ENCODE measurements around the gene PCDH9.

Gene PCDH9

DNA sequence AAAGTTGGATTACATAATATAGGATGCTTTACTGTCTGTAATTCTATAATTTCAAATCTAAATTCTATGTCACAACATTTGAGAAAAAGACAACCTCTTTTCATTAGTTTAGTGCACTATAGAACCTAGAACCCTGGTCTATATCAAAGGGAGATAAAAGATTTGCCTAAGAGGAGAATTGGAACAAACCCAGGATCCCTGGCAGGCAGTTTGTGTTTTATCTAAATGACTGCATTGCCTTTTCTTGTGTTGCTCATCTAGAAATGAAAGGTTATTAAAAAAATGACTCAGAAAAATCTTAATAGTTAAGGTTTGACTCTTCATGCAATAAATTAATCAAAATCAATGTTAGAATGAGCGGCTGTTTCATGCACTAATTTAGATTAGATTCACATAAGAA lies 96.7 kb downstream of the PCDH9 start:
- H3K9ac ChIP-seq (ENCODE audit: low read depth in 1 of 2, low read length in 2 of 2) = no peak overlapping the region
- H3K27me3 ChIP-seq (ENCODE audit: control insufficient read depth in 1 of 2, insufficient read depth in 2 of 2, low read length in 2 of 2) = no peaks in the 10 kb centered on the region
- no peaks in the 10 kb centered on the region for H3K4me1 ChIP-seq (ENCODE audit: control insufficient read depth in 1 of 2, insufficient read depth in 2 of 2, low read length in 2 of 2)
- no peaks in the 10 kb centered on the region for H3K36me3 ChIP-seq (ENCODE audit: control insufficient read depth in 1 of 2, insufficient read depth in 2 of 2, low read length in 2 of 2)
- H3K4me3 ChIP-seq (ENCODE audit: low read depth in 1 of 2, low read length in 2 of 2) = no peak overlapping the region
- H3K9me3 ChIP-seq (ENCODE audit: control insufficient read depth in 1 of 2, low read length in 2 of 2) = no peaks in the 10 kb centered on the region
- no peak overlapping the region for H3K27ac ChIP-seq (ENCODE audit: low read depth, low read length)

DNA sequence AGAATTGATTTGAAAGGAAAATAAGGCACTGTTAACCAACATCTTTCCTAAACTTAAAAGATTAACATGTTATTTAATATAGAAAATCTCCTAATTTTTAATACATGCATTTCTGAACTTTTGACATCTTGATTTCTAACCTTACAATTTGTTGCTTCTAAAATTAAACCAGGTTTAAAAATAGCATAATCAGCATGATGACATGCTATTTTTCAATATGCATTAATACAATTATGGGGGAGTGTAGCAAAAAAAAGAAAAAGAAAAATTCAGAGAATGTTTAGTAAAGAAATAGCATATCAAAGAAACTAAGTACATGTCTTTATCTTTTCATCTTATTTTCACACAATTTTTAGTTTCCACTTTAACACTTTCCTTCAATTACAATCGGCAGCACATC lies 98.7 kb downstream of the PCDH9 start:
- Histone ChIP-seq H3K27ac (ENCODE audit: low read depth, low read length) (no peak overlapping the region), H3K27me3 (ENCODE audit: control insufficient read depth in 1 of 2, insufficient read depth in 2 of 2, low read length in 2 of 2) (no peaks in the 10 kb centered on the region), H3K9me3 (ENCODE audit: control insufficient read depth in 1 of 2, low read length in 2 of 2) (no peaks in the 10 kb centered on the region), H3K36me3 (ENCODE audit: control insufficient read depth in 1 of 2, insufficient read depth in 2 of 2, low read length in 2 of 2) (no peaks in the 10 kb centered on the region), H3K9ac (ENCODE audit: low read depth in 1 of 2, low read length in 2 of 2) (no peak overlapping the region), H3K4me3 (ENCODE audit: low read depth in 1 of 2, low read length in 2 of 2) (no peak overlapping the region), H3K4me1 (ENCODE audit: control insufficient read depth in 1 of 2, insufficient read depth in 2 of 2, low read length in 2 of 2) (no peaks in the 10 kb centered on the region)

GRCh38 chr13:67130444-67130843 lies 99.7 kb downstream of the PCDH9 start:
- no peak overlapping the region for H3K9ac ChIP-seq (ENCODE audit: low read depth in 1 of 2, low read length in 2 of 2)
- no peak overlapping the region for H3K4me3 ChIP-seq (ENCODE audit: low read depth in 1 of 2, low read length in 2 of 2)
- no peak overlapping the region for H3K27ac ChIP-seq (ENCODE audit: low read depth, low read length)
- H3K36me3 ChIP-seq (ENCODE audit: control insufficient read depth in 1 of 2, insufficient read depth in 2 of 2, low read length in 2 of 2) = no peaks in the 10 kb centered on the region
- no peaks in the 10 kb centered on the region for H3K4me1 ChIP-seq (ENCODE audit: control insufficient read depth in 1 of 2, insufficient read depth in 2 of 2, low read length in 2 of 2)
- H3K27me3 ChIP-seq (ENCODE audit: control insufficient read depth in 1 of 2, insufficient read depth in 2 of 2, low read length in 2 of 2) = no peaks in the 10 kb centered on the region
- H3K9me3 ChIP-seq (ENCODE audit: control insufficient read depth in 1 of 2, low read length in 2 of 2) = no peaks in the 10 kb centered on the region

DNA sequence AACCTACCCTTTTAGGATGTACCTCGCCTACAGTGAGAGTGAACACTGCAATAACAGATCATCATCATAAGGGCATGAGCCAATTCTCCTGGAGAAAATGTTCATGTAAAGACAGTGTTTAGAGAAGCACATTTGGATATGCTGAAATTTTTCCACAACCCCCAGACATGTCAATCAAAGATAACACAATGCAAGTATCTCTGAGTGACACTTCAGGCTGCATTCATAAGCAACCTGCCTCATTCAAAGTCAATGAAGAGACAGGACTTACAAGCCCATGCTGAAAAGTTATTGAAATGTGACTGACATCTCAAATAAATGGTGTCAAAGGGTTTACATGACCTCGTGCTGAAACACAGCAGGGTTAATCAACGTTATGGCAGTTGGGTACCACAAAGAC lies 102.0 kb downstream of the PCDH9 start:
- H3K4me3 ChIP-seq (ENCODE audit: low read depth in 1 of 2, low read length in 2 of 2) = no peak overlapping the region
- no peaks in the 10 kb centered on the region for H3K4me1 ChIP-seq (ENCODE audit: control insufficient read depth in 1 of 2, insufficient read depth in 2 of 2, low read length in 2 of 2)
- no peak overlapping the region for H3K27ac ChIP-seq (ENCODE audit: low read depth, low read length)
- H3K9me3 ChIP-seq (ENCODE audit: control insufficient read depth in 1 of 2, low read length in 2 of 2) = no peaks in the 10 kb centered on the region
- no peak overlapping the region for H3K9ac ChIP-seq (ENCODE audit: low read depth in 1 of 2, low read length in 2 of 2)
- no peaks in the 10 kb centered on the region for H3K36me3 ChIP-seq (ENCODE audit: control insufficient read depth in 1 of 2, insufficient read depth in 2 of 2, low read length in 2 of 2)
- no peaks in the 10 kb centered on the region for H3K27me3 ChIP-seq (ENCODE audit: control insufficient read depth in 1 of 2, insufficient read depth in 2 of 2, low read length in 2 of 2)

- Histone ChIP-seq H3K9me3 (ENCODE audit: control insufficient read depth in 1 of 2, low read length in 2 of 2) (no peaks in the 10 kb centered on the region), H3K4me1 (ENCODE audit: control insufficient read depth in 1 of 2, insufficient read depth in 2 of 2, low read length in 2 of 2) (no peaks in the 10 kb centered on the region), H3K4me3 (ENCODE audit: low read depth in 1 of 2, low read length in 2 of 2) (no peak overlapping the region), H3K27ac (ENCODE audit: low read depth, low read length) (no peak overlapping the region), H3K9ac (ENCODE audit: low read depth in 1 of 2, low read length in 2 of 2) (no peak overlapping the region), H3K27me3 (ENCODE audit: control insufficient read depth in 1 of 2, insufficient read depth in 2 of 2, low read length in 2 of 2) (no peaks in the 10 kb centered on the region), H3K36me3 (ENCODE audit: control insufficient read depth in 1 of 2, insufficient read depth in 2 of 2, low read length in 2 of 2) (no peaks in the 10 kb centered on the region)
Observed at GRCh38 chr13:67125681-67126080, 104.5 kb downstream of the PCDH9 start.

- no peaks in the 10 kb centered on the region for H3K4me1 ChIP-seq (ENCODE audit: control insufficient read depth in 1 of 2, insufficient read depth in 2 of 2, low read length in 2 of 2)
Observed at GRCh38 chr13:67123165-67123564, 107.0 kb downstream of the PCDH9 start.

DNA sequence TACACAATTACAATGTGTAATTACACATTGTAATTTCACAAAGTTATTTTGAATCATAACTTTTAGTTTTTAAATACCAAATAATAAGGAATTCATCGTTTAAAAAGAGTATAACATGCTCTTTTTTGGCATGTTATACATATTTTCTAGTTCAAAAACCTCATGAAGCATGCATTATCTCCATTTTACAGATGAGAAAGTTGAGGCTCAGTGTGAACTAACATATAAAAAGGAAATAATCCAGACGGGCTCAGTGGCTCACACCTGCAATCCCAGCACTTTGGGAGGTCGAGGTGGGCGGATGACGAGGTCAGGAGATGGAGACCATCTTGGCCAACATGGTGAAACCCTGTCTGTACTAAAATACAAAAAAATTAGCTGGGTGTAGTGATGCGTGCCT lies 107.9 kb downstream of the PCDH9 start:
- Histone ChIP-seq H3K27ac (ENCODE audit: low read depth, low read length) (no peak overlapping the region), H3K9me3 (ENCODE audit: control insufficient read depth in 1 of 2, low read length in 2 of 2) (no peaks in the 10 kb centered on the region), H3K36me3 (ENCODE audit: control insufficient read depth in 1 of 2, insufficient read depth in 2 of 2, low read length in 2 of 2) (no peaks in the 10 kb centered on the region), H3K9ac (ENCODE audit: low read depth in 1 of 2, low read length in 2 of 2) (no peak overlapping the region), H3K27me3 (ENCODE audit: control insufficient read depth in 1 of 2, insufficient read depth in 2 of 2, low read length in 2 of 2) (no peaks in the 10 kb centered on the region), H3K4me3 (ENCODE audit: low read depth in 1 of 2, low read length in 2 of 2) (no peak overlapping the region), H3K4me1 (ENCODE audit: control insufficient read depth in 1 of 2, insufficient read depth in 2 of 2, low read length in 2 of 2) (no peaks in the 10 kb centered on the region)

More at GRCh38 chr13:67123165-67123564, 107.0 kb downstream of the PCDH9 start:
- H3K27ac ChIP-seq (ENCODE audit: low read depth, low read length) = no peak overlapping the region
- no peaks in the 10 kb centered on the region for H3K36me3 ChIP-seq (ENCODE audit: control insufficient read depth in 1 of 2, insufficient read depth in 2 of 2, low read length in 2 of 2)
- no peak overlapping the region for H3K9ac ChIP-seq (ENCODE audit: low read depth in 1 of 2, low read length in 2 of 2)
- H3K9me3 ChIP-seq (ENCODE audit: control insufficient read depth in 1 of 2, low read length in 2 of 2) = no peaks in the 10 kb centered on the region
- no peaks in the 10 kb centered on the region for H3K27me3 ChIP-seq (ENCODE audit: control insufficient read depth in 1 of 2, insufficient read depth in 2 of 2, low read length in 2 of 2)
- H3K4me3 ChIP-seq (ENCODE audit: low read depth in 1 of 2, low read length in 2 of 2) = peak overlapping the region; percentile 36 to 45

- no peak overlapping the region for H3K27ac ChIP-seq (ENCODE audit: low read depth, low read length)
Observed at GRCh38 chr13:67120872-67121531, 109.1 kb downstream of the PCDH9 start.

GRCh38 chr13:67119481-67119894 lies 110.6 kb downstream of the PCDH9 start:
- Histone ChIP-seq H3K36me3 (ENCODE audit: control insufficient read depth in 1 of 2, insufficient read depth in 2 of 2, low read length in 2 of 2) (no peaks in the 10 kb centered on the region), H3K4me3 (ENCODE audit: low read depth in 1 of 2, low read length in 2 of 2) (no peak overlapping the region), H3K27me3 (ENCODE audit: control insufficient read depth in 1 of 2, insufficient read depth in 2 of 2, low read length in 2 of 2) (no peaks in the 10 kb centered on the region), H3K9ac (ENCODE audit: low read depth in 1 of 2, low read length in 2 of 2) (no peak overlapping the region), H3K9me3 (ENCODE audit: control insufficient read depth in 1 of 2, low read length in 2 of 2) (no peaks in the 10 kb centered on the region), H3K4me1 (ENCODE audit: control insufficient read depth in 1 of 2, insufficient read depth in 2 of 2, low read length in 2 of 2) (no peaks in the 10 kb centered on the region), H3K27ac (ENCODE audit: low read depth, low read length) (no peak overlapping the region)

More at GRCh38 chr13:67120872-67121531, 109.1 kb downstream of the PCDH9 start:
- Histone ChIP-seq H3K4me3 (ENCODE audit: low read depth in 1 of 2, low read length in 2 of 2) (no peak overlapping the region), H3K9me3 (ENCODE audit: control insufficient read depth in 1 of 2, low read length in 2 of 2) (no peaks in the 10 kb centered on the region), H3K9ac (ENCODE audit: low read depth in 1 of 2, low read length in 2 of 2) (no peak overlapping the region), H3K27me3 (ENCODE audit: control insufficient read depth in 1 of 2, insufficient read depth in 2 of 2, low read length in 2 of 2) (no peaks in the 10 kb centered on the region), H3K4me1 (ENCODE audit: control insufficient read depth in 1 of 2, insufficient read depth in 2 of 2, low read length in 2 of 2) (no peaks in the 10 kb centered on the region), H3K36me3 (ENCODE audit: control insufficient read depth in 1 of 2, insufficient read depth in 2 of 2, low read length in 2 of 2) (no peaks in the 10 kb centered on the region)

DNA sequence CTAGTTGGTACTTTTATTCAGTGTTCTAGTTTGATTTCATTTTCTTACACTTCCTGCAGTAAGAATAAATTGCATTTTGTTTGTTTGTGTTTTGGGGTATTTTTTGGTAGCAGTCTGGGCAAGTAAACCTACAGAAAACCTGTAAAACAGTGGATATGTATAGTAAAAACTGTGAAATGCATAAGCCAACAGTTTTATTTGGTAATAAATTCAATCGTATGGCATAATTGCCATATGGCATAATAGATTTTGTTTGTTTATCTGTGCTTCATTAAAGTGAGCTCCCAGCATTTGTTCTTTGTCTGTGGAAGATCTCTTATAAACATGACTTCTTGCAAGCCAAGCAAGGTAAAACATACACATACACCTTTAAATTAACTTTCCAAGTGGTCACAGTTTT lies 111.9 kb downstream of the PCDH9 start:
- no peak overlapping the region for H3K4me3 ChIP-seq (ENCODE audit: low read depth in 1 of 2, low read length in 2 of 2)
- no peaks in the 10 kb centered on the region for H3K9me3 ChIP-seq (ENCODE audit: control insufficient read depth in 1 of 2, low read length in 2 of 2)
- no peak overlapping the region for H3K9ac ChIP-seq (ENCODE audit: low read depth in 1 of 2, low read length in 2 of 2)
- H3K27ac ChIP-seq (ENCODE audit: low read depth, low read length) = no peak overlapping the region
- no peaks in the 10 kb centered on the region for H3K27me3 ChIP-seq (ENCODE audit: control insufficient read depth in 1 of 2, insufficient read depth in 2 of 2, low read length in 2 of 2)
- no peaks in the 10 kb centered on the region for H3K36me3 ChIP-seq (ENCODE audit: control insufficient read depth in 1 of 2, insufficient read depth in 2 of 2, low read length in 2 of 2)
- H3K4me1 ChIP-seq (ENCODE audit: control insufficient read depth in 1 of 2, insufficient read depth in 2 of 2, low read length in 2 of 2) = no peaks in the 10 kb centered on the region
